ENCODE data around the gene MAPKAP1.

The MAPKAP1 gene

DNA sequence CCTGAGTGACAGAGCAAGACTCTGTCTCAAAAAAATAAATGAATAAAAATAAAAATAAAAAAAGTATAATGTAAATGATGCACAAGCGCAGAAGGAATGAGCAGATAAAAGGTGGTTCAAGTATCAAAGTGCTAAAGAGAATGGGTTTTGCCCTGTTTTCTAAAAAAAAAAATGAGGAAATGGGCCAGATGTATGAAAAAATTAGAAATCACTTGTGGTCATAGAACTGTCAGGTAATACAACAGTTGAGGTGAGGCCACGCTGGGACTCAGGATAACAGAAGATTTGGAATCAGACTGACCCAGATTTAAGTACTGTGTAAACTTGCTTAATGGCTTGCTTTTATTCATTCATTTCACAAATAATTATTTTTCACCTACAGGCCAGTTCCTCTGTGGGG, 69.8 kb downstream of the MAPKAP1 start:
- DNase-seq = no peak

DNA sequence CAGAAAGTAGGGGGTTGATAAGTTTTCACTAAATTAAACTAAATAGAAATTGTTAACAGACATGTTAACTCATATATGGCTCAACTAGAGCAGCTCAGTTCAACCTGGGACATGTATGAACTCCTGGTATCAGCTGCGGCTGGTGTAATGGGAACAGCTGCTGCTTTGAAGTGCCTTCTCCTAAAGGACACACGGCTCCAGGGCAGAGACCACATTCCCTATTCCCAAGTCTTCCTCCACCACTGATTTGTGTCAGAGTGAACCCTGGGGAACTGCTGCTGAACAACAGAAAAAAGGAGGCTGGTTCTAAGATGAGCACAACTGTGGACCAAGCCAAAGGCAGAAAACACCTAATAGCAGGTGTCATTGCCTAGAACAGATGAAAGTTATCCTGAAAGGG, 71.1 kb downstream of the MAPKAP1 start:
- no peak for DNase-seq

DNA sequence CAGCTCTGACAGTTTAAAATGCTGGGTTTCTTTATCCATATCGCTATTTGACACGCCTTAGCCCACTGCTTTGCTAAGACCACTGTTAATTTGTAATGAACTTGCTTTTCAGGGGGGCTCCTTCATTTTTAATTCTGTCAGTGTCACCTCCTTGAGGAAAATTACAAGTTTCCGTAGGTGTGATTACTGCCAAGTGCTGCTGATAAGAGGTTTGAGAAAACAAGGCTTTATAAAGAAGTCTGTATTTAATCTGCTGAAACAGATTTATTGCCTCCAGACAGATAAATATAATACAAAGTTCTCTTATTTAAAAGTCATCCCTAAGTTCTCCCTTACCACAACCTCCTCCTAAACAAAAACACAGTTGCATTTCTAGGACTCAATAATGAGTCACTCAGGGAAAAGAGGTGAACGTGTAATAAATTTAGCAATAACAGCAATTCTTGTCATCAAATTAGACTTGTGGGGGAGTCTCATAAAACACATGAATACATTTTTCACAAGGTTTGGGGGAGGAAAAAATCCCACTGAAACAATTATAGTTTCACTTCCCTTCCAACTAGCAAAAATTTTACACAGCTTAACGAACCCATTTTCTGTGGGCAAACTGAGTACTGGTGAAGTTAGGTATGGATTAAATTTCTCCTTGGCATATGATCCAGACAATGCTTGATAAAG, 72.8 kb downstream of the MAPKAP1 start:
- no peak for DNase-seq

DNA sequence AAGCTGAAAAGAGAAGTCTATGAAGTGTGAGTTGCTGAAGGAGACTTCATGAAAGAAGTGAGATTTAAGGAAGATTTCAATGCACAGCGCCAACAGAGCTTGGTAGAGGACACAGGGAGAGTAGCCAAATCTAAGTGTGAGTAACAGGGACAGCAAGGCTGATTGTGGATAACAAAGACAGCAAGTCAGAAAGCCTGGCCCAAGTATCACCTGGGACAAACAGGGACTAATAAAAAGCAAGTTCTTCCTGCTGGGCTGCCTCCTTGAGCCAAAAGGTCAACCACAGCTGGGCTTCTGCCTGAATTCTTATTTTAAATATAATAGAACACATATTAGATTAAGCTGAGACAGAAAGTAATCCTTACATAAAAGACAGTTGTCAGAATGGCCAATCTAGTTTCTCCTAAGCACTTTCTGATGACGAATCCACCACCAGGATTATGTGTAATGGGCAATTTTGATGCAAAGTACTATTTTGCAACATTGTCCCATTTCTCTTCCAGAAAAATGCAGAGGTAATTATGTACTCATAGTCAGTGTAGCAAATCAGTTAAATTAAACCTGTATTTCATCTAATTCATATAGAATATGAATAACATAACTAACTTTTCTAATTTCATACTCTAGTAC, 73.8 kb downstream of the MAPKAP1 start:
- no peak for DNase-seq

DNA sequence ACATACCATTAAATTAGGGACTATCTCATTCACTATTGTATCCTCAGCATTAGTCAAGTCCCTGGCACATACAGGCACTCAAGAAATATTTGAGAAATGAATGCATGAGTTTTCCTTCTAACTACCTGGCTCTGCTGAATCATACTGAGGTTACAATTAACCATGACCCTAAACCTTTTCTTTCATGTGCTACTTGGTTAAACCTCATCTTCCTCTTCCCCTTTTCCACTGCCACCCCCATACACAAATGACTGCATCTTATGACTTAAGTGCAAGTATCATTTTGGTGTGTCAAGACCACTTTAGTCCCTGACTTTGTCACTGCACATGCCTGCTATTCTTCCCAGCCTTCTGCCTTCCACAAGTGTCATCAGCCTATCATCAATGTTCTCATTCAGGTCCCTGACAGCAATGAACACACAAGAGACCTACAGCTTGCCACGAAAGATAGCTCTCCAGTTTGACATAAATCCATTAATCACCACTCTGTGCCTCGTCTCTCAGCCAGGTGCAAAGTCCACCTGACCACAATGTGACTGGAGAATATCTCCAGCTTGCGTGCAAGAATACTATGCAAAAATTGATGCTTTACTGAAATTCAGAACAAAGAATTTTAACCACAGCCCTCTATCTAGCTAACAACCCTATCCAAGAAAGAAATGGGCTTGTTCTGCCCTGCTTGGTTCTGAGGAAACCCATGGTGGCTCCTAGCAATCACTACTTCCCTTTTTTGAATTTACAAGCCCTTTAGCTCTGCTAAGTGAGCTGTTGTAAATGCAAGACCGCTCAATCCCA, 74.5 kb downstream of the MAPKAP1 start:
- no peak for DNase-seq

DNA sequence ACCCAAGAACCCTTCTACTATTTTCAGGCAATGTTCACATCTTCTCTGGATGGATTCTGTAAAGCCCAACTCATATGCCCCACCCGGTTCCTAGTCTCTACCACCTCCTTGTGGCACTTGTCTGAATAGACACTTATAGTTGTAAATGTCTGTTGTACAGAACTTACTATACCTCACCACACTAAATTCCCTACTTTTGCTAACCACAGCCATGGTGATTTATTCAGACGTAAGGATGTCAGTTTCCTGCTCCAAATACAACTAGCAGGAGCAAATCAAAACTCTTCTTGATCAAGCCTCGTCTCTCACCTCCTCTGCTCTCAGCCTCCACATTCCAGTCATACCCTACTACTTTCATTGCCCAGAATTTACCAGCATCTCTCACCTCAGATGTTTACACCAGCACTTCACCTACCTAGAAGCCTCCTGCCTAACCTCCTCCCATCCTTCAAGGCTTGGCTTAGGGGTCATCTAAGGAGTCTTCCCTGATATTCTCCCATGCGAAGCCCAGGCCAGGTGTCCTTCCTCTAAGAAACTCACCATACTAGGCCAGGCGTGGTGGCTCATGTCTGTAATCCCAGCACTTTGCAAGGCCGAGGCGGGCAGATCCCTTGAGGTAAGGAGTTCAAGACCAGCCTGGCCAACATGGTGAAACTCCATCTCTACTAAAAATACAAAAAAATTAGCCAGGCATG, 75.5 kb downstream of the MAPKAP1 start:
- DNase-seq = no peak

DNA sequence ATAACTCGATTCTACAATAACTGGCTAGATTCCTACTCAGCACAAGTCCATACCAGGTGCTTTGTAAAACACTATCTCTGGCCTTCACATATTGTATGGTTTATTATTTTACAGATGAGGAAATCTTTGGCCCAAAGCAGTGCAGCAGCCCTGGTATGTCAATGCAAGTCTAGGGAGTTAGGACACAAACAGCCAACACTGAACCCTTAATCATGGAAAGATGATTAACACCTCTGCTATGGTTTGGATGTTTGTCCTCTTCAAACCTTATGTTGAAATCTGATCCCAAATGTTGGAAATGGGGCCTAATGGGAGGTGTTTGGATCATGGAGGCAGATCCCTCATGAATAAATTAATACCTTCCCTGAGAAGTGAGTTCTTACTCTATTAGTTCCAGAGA, 76.6 kb downstream of the MAPKAP1 start:
- no peak for DNase-seq

DNA sequence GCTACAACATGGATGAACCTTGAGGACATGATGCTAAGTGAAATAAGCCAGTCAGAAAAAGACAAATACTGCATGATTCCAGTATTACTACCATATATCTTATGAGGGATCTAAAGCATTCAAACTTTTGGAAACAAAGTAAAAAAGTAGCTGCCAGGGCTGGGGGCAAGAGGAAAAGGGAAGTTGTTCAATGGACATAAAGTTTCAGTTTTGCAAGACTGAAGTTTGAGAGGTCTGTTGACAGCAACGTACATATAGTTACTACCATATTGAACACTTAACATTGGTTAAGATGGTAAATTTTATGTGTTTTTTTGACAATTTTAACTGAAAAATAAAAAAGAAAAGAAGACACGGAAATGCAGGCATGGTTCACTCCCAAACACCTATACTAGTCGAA, 77.6 kb downstream of the MAPKAP1 start:
- DNase-seq = no peak

DNA sequence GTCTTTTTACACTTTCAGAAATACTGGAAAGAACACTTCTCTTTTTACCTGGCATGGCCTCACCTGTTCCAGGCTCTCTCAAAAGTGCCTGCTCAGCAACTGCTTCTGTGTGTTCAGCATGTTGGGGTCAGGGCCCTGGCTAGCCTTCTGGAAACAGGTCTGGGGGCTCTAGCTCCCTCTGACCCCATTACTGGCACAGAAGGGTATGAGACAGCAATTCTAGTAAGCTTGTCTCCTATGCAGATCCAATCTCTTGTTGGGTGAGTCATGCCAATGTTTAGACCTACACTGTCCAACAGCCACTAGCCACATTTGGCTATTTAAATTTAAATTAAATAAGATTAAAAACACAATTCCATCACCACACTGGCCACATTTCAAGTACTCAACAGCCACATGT, 80.8 kb downstream of the MAPKAP1 start:
- no peak for DNase-seq

DNA sequence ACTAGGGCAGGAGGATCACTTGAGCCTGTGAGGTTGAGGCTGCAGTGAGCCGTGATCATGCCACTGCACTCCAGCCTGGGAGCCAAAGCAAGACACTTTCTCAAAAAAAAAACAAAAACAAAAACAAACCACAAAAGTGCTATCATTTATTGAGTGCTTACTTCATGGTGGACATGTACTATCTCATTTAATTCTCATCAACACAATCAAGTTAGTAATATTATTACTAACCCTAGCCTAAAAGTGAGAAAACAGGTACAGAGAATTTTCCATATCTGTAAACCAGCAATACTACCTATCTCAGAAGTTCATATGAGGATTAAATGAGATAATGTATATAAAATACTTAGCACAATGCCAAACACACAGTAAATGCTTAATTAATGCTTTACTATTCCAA, 85.8 kb downstream of the MAPKAP1 start:
- no peak for DNase-seq

DNA sequence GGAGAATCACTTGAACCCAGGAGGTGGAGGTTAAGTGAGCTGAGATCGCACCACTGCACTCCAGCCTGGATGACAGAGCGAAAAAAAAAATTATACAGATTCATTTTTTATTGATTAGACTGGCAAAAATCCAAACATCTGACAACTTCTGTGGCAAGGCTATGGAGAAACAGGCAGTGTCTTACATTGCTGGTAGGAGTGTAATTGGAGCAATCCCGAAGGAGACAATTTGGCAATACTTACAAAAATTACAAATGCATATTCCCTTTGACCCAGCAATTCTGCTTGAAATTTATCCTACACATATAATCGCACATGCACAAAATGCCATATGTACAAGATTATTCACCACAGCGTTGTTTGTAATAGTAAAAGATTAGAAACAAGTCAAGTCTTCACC, 86.8 kb downstream of the MAPKAP1 start:
- no peak for DNase-seq

DNA sequence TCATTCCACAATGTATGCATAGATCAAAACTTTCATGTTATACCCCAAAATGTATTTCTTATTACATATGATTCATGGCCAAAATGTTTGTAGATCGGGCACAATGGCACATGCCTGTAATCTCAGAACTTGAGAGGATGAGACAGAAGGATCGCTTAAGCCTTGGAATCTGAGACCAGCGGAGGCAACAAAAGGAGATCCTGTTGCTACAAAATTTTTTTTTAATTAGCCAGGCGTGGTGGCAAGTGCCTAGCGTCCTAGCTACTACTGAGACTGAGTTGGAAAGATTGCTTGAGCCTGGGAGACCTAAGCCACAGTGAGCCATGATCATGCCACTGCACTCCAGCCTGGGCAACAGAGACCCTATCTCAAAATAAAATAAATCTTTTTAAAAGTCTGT, 89.9 kb downstream of the MAPKAP1 start:
- no peak for DNase-seq

DNA sequence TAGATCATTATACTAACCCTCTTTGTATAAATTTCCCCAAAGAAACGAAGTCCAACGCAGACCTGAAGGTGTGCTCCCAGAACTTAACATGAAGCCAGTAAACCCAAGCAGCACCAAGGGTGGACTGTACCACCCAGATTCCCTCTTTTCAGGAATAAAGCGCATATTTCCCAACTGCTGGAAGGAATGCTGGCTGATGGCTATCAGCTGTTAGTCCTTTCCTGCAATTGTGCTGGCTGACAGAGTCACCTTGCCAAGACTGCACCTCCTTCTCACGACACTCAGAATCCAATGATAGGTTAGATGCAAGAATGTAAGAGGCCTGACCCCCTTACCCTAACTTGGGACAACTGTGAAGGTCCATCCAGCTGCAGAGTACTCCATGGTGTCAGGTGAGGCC, 93.9 kb downstream of the MAPKAP1 start:
- no peak for DNase-seq

DNA sequence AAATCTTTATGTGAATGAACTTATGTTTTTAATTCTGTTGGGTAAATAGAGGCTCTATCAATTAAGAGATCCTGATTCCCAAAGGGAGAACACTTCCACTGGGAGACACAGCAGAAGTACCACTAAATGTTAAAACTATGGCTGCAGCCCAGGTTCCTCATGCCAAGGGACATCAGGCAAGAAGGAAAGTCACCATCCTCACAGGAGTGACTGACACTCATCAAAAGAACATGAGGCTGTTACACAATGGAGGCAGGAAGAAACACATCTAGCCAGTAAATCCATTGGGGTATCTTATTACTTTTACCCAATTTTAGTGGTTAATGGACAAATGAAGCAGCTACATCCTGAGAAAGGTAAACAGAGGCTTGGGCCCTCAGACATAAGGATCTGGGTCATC, 94.4 kb downstream of the MAPKAP1 start:
- no peak for DNase-seq

DNA sequence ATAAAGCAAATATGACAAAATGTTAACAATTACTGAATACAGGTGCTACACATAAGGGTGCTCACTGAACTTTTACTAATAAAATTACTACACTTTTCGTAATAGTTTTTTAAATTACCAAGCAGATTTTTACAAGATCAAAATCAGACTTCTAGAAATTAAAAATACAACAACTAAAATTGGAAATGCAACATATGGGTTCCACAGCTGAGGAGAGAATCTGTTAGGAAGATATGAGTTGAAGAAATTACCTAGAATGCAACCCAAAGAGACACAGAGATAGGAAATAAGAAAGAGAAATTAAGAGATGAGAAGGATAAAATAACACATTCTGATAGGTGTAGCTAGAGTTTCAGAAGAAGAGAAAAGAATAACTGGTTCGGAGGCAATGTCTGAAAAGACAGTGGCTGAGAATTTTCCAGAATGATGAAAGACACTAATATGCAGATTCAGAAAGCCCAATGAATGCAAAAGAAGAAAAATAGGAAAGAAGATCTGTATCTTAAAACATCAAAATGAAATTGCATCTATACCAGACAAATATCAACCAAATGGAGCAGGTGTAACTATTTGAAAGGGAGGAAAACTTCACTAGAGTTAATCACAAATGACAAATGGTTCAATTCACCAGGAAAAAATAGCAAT, 95.8 kb downstream of the MAPKAP1 start:
- no peak for DNase-seq

DNA sequence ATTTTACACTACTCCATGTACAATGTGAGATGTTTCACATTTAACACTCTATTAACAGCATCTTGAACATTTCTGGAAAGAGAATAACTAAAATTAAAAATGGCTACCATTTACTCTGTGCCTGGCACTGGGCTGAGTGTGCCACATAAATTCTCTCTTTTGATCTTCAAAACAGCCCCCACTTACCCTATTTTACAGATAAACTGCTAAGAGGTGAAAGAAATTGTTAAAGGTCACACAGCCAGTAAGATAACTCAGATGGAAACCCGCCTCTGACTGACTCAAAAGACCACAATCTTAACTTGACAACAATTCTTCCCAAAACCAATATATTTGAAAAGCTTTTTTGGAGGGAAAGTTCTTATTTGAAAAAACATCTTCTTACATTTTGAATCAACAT, 97.3 kb downstream of the MAPKAP1 start:
- DNase-seq = no peak

DNA sequence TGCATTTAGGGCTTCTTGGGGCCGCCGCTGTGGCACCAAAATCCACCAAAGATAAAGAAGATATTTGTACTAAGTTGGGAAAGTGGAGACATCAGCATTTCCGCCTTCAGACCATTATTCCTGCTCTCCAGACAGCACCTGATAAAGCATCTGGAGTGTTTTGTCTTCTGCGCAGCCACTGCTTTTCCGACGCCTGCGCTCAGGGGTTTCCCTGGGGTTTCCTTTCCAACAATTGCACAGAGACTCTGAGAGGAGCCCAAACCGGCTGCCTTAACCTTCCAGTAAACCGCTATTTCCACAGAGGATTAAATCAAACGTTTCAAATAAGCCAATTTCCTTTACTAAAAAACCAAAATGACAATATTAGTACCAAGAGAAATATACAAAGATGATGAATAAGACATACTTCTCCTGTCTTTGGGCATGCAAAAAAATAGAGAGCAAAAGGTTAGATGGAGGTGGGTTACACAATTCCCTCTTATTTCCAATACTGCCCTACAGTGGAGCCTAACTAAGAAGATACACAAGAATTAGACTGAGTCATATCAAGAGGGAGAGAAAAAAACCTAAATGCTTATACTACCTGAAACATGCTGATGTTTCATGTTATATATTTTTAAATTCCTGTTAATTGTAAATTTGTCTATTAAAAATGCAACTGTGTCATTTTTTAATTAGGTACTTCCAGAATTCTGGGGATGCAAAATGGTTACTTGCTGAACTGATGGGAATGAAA, 98.4 kb downstream of the MAPKAP1 start:
- DNase-seq = no peak

DNA sequence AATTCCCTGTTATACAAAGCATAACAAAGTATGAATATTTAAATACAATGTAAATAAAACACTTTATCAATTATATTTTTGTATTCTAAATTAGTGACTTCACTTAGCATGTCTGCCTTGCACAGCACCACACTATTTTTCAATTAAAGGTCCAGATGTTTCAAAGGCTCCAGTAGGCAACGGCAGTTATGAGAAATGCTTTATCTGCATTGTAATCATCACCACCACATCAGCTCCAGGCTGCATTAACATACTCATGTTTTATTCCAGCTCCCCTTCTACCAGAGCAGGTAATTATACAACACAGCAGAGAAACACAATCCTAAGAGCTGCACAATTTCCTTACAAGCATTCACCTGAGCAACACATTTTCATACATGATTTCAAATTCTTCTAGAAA, 102.8 kb downstream of the MAPKAP1 start:
- DNase-seq = no peak

DNA sequence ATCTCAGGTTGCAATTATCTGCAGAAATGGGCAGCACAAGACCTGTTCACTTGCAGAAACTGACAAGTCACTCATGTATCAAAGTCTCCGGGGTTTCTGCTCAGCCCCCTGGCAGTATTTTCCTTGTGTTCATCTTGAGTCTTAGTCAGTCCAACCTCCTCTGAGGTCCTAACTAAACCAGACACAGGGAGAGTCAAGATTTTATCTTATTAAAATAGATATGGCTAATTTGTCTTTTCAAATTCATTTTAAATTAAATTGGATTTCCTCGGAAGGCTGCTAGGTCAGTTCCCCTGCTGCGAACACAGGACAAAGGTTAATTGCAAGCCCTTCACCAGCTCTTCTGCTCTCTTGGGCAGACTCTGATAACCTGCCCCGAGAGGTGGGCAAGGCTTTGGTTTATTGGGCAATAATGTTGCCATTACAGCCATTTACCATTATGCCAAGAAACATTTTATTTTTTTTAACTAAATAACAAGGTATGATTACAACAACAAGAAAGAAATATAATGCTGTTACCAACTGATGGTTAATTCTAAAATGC, 103.5 kb downstream of the MAPKAP1 start:
- no peak for DNase-seq

DNA sequence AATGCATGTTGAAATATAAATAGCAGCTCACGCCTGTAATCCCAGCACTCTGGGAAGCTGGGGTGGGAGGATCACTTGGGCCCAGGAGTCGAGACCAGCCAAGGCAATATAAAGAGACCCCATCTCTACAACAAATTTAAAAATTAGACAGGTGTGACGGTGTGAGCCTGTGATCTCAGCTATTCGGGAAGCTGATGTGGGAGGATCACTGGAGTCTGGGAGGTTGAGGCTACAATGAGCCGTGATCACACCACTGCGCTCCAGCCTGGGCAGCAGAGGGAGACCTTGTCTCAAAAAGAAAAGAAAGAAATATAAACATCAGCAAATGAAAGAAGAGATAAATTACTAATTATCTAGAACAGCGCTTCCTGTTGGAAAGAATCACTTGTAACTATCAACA, 105.0 kb downstream of the MAPKAP1 start:
- DNase-seq = no peak

DNA sequence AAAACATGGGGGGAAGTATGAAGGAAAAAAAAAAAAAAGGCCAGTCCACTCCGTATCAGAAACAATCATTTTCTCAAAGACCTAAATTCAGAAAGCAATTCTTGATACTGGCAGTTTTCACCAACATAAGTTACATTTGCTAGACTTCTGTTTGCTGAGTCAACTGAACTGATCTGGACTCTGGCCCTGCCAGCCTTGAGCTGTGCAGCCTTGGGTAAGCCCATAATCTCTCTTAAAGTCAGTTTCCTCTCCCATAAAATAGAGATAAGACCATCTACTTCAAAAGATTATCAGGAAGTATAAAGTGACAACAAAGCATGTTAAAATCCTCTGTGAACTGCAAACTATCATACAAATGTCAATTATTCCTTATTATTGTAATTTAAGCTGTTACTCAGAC, 106.8 kb downstream of the MAPKAP1 start:
- DNase-seq = no peak

DNA sequence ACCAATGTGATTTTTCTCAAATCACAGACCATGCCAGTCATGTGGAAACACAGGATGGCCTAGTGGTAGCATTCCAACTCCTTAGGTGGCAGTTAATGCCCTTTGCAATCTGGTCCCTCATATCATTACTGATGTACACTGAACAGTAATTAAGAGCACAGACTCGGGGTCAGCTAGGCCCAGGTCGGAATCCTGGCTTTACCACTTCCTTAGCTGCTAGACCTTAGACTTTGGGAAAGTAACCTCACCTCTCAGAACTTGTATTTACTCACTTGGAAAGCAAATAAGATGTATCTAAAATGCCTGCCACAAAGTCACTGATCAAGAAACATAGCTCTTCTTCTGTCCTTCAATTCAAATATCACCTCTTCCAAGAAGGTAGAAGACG, 112.8 kb downstream of the MAPKAP1 start:
- DNase-seq = no peak

All from NCI-H1105 treated with DMSO at 0.1 percent for 48 hours (cell line).